Measurements from ENCODE around the gene TM7SF3.
"Not testable (repeated sequence)": the region's sequence is repeated elsewhere in the genome, so short reads cannot be mapped to it uniquely, and the experiment has no call there.

The TM7SF3 gene

DNA sequence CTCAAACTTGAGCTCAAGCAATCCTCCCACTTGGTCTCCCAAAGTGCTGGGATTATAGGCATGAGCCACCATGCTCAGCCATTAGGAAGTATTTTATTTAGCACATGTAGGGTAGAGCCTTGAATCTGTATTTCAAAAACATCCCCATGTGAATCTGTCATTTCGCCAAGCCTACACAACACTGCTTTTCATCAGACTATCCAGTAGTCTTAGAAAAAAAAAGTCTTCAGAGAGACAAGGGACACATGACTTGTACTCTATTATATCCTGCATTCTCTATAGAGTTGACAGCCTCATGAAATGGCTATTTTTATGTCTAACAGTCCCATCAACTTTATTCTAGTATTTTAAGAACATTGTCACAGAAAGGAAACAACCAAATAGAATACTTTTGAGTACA, 35.4 kb downstream of the TM7SF3 start:
- Histone ChIP-seq H3K27me3 (ENCODE audit: insufficient read depth, low read length) (no peaks in the 10 kb centered on the region), H2AFZ (ENCODE audit: low read length, unreplicated experiment) (no peak overlapping the region), H3K79me2 (ENCODE audit: control insufficient read depth, insufficient read depth, low read length, unreplicated experiment) (no peaks in the 10 kb centered on the region), H3K4me3 (ENCODE audit: low read depth, low read length) (no peak overlapping the region), H3K36me3 (ENCODE audit: insufficient read depth, low read length) (no peaks in the 10 kb centered on the region), H3K4me1 (ENCODE audit: control insufficient read depth, insufficient read depth, low read length, unreplicated experiment) (no peaks in the 10 kb centered on the region), H3K27ac (ENCODE audit: low read depth, low read length) (no peak overlapping the region)

DNA sequence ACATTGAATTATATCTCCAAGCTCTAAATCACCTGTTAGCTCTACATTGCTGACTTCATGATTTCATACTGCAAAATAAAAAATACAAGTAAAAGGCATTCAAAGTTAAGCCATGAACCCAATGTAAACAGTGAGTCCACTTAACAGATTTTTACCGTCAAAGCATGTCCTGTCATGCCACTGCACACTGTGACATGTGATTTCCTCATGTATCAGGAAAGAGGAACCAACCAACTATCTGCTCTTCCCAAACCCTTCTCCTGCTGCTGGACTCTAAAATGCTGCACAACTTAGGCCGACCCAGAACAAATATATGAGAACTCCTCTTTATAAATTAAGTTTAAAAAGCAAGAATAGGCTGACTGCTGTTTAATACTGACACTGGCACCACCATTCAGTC, 37.5 kb downstream of the TM7SF3 start:
- H3K4me1 ChIP-seq (ENCODE audit: control insufficient read depth, insufficient read depth, low read length, unreplicated experiment), result no peaks in the 10 kb centered on the region
- no peaks in the 10 kb centered on the region for H3K79me2 ChIP-seq (ENCODE audit: control insufficient read depth, insufficient read depth, low read length, unreplicated experiment)
- H3K27ac ChIP-seq (ENCODE audit: low read depth, low read length), result no peak overlapping the region
- no peak overlapping the region for H2AFZ ChIP-seq (ENCODE audit: low read length, unreplicated experiment)
- H3K36me3 ChIP-seq (ENCODE audit: insufficient read depth, low read length), result no peaks in the 10 kb centered on the region
- H3K4me3 ChIP-seq (ENCODE audit: low read depth, low read length), result no peak overlapping the region
- no peaks in the 10 kb centered on the region for H3K27me3 ChIP-seq (ENCODE audit: insufficient read depth, low read length)

DNA sequence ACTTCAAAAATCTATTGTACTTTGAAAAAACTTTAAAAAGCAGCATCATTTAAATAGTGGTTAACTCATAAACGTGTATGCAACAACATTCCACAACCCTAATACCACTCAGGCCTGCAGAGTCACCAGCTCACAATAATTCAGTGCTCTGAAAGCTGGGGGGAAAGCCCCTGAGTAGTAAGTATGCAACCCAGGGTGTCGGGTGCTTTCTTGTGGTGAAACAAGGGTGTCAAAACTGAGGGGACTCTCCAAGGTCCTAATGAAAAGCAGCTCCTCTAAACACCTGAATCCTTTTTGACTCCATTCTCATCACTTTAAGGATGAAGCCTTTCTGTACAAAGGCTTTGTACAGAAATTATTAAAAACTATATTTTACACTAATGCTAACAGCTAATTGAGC, 42.2 kb downstream of the TM7SF3 start:
- H3K4me3 ChIP-seq (ENCODE audit: low read depth, low read length), result no peak overlapping the region
- no peaks in the 10 kb centered on the region for H3K36me3 ChIP-seq (ENCODE audit: insufficient read depth, low read length)
- H3K79me2 ChIP-seq (ENCODE audit: control insufficient read depth, insufficient read depth, low read length, unreplicated experiment), result no peaks in the 10 kb centered on the region
- no peak overlapping the region for H2AFZ ChIP-seq (ENCODE audit: low read length, unreplicated experiment)
- no peaks in the 10 kb centered on the region for H3K4me1 ChIP-seq (ENCODE audit: control insufficient read depth, insufficient read depth, low read length, unreplicated experiment)
- no peaks in the 10 kb centered on the region for H3K27me3 ChIP-seq (ENCODE audit: insufficient read depth, low read length)
- H3K27ac ChIP-seq (ENCODE audit: low read depth, low read length), result no peak overlapping the region

DNA sequence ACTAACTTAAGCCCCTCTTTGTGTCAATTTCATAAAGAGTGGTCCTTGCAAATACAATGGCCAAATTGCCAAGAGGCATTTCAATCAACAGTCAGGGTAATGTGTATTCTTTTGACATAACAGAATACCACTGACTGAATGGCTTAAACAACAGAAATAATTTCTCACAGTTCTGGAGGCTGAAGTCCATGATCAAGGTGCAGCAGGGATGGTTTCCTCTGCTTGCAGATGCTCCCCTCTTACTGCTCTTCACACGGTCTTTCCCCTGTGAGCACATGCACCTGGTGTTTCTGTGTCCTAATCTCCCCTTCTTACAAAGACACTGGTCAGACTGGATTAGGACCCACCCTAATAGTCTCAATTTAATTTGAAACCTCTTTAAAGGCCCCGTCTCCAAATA, 44.0 kb downstream of the TM7SF3 start:
- H3K4me3 ChIP-seq (ENCODE audit: low read depth, low read length), result no peak overlapping the region
- no peak overlapping the region for H2AFZ ChIP-seq (ENCODE audit: low read length, unreplicated experiment)
- no peaks in the 10 kb centered on the region; the same call in 1 of the 2 replicates for H3K36me3 ChIP-seq (ENCODE audit: insufficient read depth, low read length)
- H3K27ac ChIP-seq (ENCODE audit: low read depth, low read length), result no peak overlapping the region
- H3K79me2 ChIP-seq (ENCODE audit: control insufficient read depth, insufficient read depth, low read length, unreplicated experiment), result no peaks in the 10 kb centered on the region
- H3K27me3 ChIP-seq (ENCODE audit: insufficient read depth, low read length), result no peaks in the 10 kb centered on the region
- H3K4me1 ChIP-seq (ENCODE audit: control insufficient read depth, insufficient read depth, low read length, unreplicated experiment), result no peaks in the 10 kb centered on the region

DNA sequence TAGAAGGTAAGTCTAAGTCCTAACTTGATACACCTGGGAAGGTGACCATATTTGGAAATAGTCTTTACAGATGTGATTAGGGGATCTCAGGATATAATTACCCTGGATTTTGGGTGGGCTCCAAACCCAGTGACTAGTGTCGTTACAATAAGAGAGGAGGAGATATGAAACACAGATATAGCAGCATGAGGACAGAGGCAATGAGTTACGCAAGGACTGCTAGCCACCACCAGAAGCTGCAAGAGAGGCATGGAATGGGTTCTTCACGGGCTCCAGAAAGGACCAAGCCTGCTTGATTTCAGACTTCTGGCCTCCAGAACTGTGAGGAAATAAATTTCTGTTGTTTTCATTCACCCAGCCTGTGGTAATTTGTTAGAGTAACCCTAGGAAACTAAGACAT, 47.3 kb downstream of the TM7SF3 start:
- Histone ChIP-seq H3K79me2 (ENCODE audit: control insufficient read depth, insufficient read depth, low read length, unreplicated experiment) (no peaks in the 10 kb centered on the region), H2AFZ (ENCODE audit: low read length, unreplicated experiment) (no peak overlapping the region), H3K27ac (ENCODE audit: low read depth, low read length) (no peak overlapping the region), H3K27me3 (ENCODE audit: insufficient read depth, low read length) (no peaks in the 10 kb centered on the region), H3K4me3 (ENCODE audit: low read depth, low read length) (no peak overlapping the region), H3K4me1 (ENCODE audit: control insufficient read depth, insufficient read depth, low read length, unreplicated experiment) (no peaks in the 10 kb centered on the region), H3K36me3 (ENCODE audit: insufficient read depth, low read length) (peaks cover 8% of the 10 kb centered on the region)

DNA sequence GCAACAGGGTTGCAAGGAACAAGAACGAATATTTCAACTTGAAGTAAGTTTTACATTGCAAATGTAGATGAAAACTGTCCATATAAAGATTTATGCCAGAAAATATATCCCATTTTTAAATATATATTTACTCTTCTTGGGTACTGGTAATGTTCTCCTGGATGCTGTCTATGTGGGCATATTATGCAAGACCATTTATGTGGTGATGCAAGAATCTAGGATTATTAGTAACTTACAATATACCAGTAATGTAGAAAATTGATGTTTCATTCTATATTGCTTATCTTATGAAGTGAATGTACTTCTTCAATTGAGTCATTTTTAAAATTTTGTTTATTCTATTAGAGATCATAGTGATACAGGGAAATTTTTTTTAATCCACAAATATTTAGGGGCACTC, 50.8 kb downstream of the TM7SF3 start:
- H3K27ac ChIP-seq (ENCODE audit: low read depth, low read length), result no peak overlapping the region
- H2AFZ ChIP-seq (ENCODE audit: low read length, unreplicated experiment), result no peak overlapping the region
- H3K79me2 ChIP-seq (ENCODE audit: control insufficient read depth, insufficient read depth, low read length, unreplicated experiment), result no peaks in the 10 kb centered on the region
- no peaks in the 10 kb centered on the region for H3K4me1 ChIP-seq (ENCODE audit: control insufficient read depth, insufficient read depth, low read length, unreplicated experiment)
- no peak overlapping the region for H3K4me3 ChIP-seq (ENCODE audit: low read depth, low read length)
- H3K27me3 ChIP-seq (ENCODE audit: insufficient read depth, low read length), result no peaks in the 10 kb centered on the region
- peaks cover 15% of the 10 kb centered on the region for H3K36me3 ChIP-seq (ENCODE audit: insufficient read depth, low read length)

DNA sequence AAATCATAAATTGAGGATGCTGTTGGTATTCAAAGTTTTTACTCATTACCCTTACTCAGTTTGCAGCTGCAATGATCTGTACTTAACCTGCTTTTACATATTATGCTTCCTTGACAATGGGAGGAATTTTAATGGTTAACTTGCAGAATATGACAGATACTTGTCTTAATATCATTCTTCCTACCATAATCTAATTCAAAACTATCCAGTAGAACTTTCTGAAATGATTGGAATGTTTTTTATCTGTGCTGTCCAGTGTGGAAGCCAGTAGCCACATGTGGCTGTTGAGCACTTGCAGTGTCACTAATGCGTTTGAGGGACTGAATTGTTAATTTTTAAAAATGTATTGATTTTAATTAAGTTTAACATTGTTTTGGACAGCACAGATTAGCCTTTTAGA, 52.4 kb downstream of the TM7SF3 start:
- peaks cover 23% of the 10 kb centered on the region for H3K36me3 ChIP-seq (ENCODE audit: insufficient read depth, low read length)

DNA sequence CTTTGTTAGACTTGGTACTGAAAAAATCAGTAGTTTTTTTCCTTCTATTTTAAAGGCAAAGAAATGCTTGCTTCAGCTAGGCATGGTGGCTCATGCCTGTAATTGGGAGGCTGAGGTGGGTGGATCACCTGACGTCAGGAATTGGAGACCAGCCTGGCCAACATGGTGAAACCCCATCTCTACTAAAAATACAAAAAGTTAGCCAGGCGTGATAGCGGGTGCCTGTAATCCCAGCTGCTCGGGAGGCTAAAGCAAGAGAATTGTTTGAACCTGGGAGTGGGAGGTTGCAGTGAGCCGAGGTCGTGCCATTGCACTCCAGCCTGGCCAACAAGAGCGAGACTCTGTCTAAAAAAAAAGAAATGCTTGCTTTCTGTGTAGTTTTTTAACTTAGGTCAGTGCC, 52.8 kb downstream of the TM7SF3 start:
- H3K27ac ChIP-seq (ENCODE audit: low read depth, low read length); H2AFZ ChIP-seq (ENCODE audit: low read length, unreplicated experiment); H3K79me2 ChIP-seq (ENCODE audit: control insufficient read depth, insufficient read depth, low read length, unreplicated experiment); H3K4me3 ChIP-seq (ENCODE audit: low read depth, low read length); H3K27me3 ChIP-seq (ENCODE audit: insufficient read depth, low read length); H3K4me1 ChIP-seq (ENCODE audit: control insufficient read depth, insufficient read depth, low read length, unreplicated experiment): not testable (repeated sequence)
- H3K36me3 ChIP-seq (ENCODE audit: insufficient read depth, low read length), result peaks cover 26% of the 10 kb centered on the region

More for the DNA sequence above, 52.4 kb downstream of the TM7SF3 start:
- Histone ChIP-seq H3K4me1 (ENCODE audit: control insufficient read depth, insufficient read depth, low read length, unreplicated experiment) (no peaks in the 10 kb centered on the region), H3K27ac (ENCODE audit: low read depth, low read length) (no peak overlapping the region), H3K79me2 (ENCODE audit: control insufficient read depth, insufficient read depth, low read length, unreplicated experiment) (no peaks in the 10 kb centered on the region), H2AFZ (ENCODE audit: low read length, unreplicated experiment) (no peak overlapping the region), H3K27me3 (ENCODE audit: insufficient read depth, low read length) (no peaks in the 10 kb centered on the region), H3K4me3 (ENCODE audit: low read depth, low read length) (no peak overlapping the region)

DNA sequence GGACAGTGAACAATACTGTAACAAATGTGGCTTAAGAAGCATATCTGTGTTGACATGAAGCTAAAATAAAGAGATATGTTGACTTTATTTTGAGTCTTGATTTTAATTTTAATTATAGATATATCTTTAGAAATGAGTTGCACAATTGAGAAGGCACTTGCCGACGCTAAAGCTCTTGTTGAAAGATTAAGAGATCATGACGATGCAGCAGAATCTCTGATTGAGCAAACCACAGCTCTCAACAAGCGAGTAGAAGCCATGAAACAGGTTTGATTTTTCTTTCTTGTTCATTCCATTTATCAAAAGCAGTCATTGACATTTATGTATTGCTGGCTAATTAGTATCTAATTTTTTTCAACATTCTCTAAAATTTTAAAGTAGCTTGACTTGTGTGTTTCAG, 60.2 kb downstream of the TM7SF3 start:
- Histone ChIP-seq H3K4me1 (ENCODE audit: control insufficient read depth, insufficient read depth, low read length, unreplicated experiment) (no peaks in the 10 kb centered on the region), H3K36me3 (ENCODE audit: insufficient read depth, low read length) (peaks cover 16% of the 10 kb centered on the region; the same call in 1 of the 2 replicates), H3K27ac (ENCODE audit: low read depth, low read length) (no peak overlapping the region), H3K79me2 (ENCODE audit: control insufficient read depth, insufficient read depth, low read length, unreplicated experiment) (peaks cover 28% of the 10 kb centered on the region), H3K27me3 (ENCODE audit: insufficient read depth, low read length) (no peaks in the 10 kb centered on the region), H3K4me3 (ENCODE audit: low read depth, low read length) (no peak overlapping the region), H2AFZ (ENCODE audit: low read length, unreplicated experiment) (no peak overlapping the region)

DNA sequence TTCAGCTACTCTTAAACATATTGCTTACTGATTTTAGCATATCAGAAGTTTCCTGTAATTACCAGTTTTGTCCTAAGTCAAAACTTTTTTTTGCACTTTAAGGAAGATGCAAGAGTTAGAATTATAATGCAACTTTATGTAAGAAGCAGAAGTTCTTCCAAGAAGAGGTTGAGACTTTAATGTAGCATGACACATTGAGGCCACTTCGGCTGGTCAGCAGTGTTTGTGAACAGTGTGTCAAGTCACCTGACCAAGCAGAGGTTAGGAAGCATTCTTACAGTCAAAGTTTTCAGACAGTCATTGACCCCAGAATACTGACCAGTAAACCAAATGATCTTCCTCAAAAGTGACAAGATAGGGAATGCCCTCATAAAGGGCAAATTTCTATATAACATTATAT, 60.7 kb downstream of the TM7SF3 start:
- no peak overlapping the region for H3K27ac ChIP-seq (ENCODE audit: low read depth, low read length)
- H3K4me3 ChIP-seq (ENCODE audit: low read depth, low read length), result no peak overlapping the region
- H3K36me3 ChIP-seq (ENCODE audit: insufficient read depth, low read length), result peaks cover 19% of the 10 kb centered on the region
- H3K79me2 ChIP-seq (ENCODE audit: control insufficient read depth, insufficient read depth, low read length, unreplicated experiment), result peaks cover 34% of the 10 kb centered on the region
- no peak overlapping the region for H2AFZ ChIP-seq (ENCODE audit: low read length, unreplicated experiment)
- no peaks in the 10 kb centered on the region for H3K4me1 ChIP-seq (ENCODE audit: control insufficient read depth, insufficient read depth, low read length, unreplicated experiment)
- H3K27me3 ChIP-seq (ENCODE audit: insufficient read depth, low read length), result no peaks in the 10 kb centered on the region

DNA sequence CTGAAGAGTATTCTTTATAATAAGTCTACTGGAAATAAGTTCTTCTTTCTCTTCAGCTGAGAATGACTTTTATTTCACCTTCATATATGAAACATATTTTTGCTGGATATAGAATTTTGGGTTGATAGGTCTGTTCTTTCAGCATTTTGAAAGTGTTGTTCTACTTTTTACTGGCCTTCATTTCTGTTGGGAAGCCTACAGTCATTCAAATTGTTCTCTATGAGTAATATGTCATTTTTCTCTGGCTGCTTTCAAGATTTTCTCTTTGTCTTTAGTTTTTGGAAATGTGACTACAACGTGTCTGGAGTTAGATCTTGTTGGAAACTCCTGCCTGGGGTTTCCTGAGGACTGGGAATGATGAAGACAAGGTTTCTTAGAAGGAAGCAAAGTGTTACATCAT, 65.9 kb downstream of the TM7SF3 start:
- Histone ChIP-seq H3K4me1 (ENCODE audit: control insufficient read depth, insufficient read depth, low read length, unreplicated experiment) (peaks cover under 1% of the 10 kb centered on the region), H3K36me3 (ENCODE audit: insufficient read depth, low read length) (peaks cover 15% of the 10 kb centered on the region), H3K27me3 (ENCODE audit: insufficient read depth, low read length) (no peaks in the 10 kb centered on the region), H3K79me2 (ENCODE audit: control insufficient read depth, insufficient read depth, low read length, unreplicated experiment) (peaks cover 82% of the 10 kb centered on the region), H2AFZ (ENCODE audit: low read length, unreplicated experiment) (no peak overlapping the region), H3K27ac (ENCODE audit: low read depth, low read length) (no peak overlapping the region), H3K4me3 (ENCODE audit: low read depth, low read length) (no peak overlapping the region)

Measured in ACC112 (cell line).